Skin of body (tissue), 2 donors: Measurements from ENCODE around the gene ADGRG7. TPM values are rescaled to one million over a fixed set of nuclear protein-coding genes. Genes with fewer than 3 reads are reported as not detected.
"Not testable (repeated sequence)": the region's sequence is repeated elsewhere in the genome, so short reads cannot be mapped to it uniquely, and the experiment has no call there.

Experiments used
- DNase-seq: peaks from one replicate; lab custom pipeline; 2025; lab: John Stamatoyannopoulos, UW
- total RNA-seq: library from RNA; depleted of rRNA; stranded (reverse); fragments of >200 nt; gene quantifications from one replicate; pipeline ENCODE4 v1.2.3, GENCODE V29; 2014

ADGRG7 gene
- total RNA-seq, 1 donor from 2014 or later = 0.10 TPM

- no peak for DNase-seq
These were observed 37.8 kb downstream of the ADGRG7 start for GRCh38 chr3:100647171-100647570.

- no peak for DNase-seq
These were observed 38.3 kb downstream of the ADGRG7 start for GRCh38 chr3:100647657-100648056.

- peak; percentile 57 for DNase-seq
These were observed 41.5 kb downstream of the ADGRG7 start for GRCh38 chr3:100650651-100651619.

GRCh38 chr3:100653604-100654294 is 44.3 kb downstream of the ADGRG7 start:
- no peak for DNase-seq

- DNase-seq = no peak
These were observed 47.5 kb downstream of the ADGRG7 start for GRCh38 chr3:100656945-100657344.

- not testable (repeated sequence) for DNase-seq
These were observed 51.9 kb downstream of the ADGRG7 start for GRCh38 chr3:100661294-100661693.

GRCh38 chr3:100662113-100662823 is 52.9 kb downstream of the ADGRG7 start:
- DNase-seq = no peak

GRCh38 chr3:100665230-100665629 is 55.8 kb downstream of the ADGRG7 start:
- no peak for DNase-seq

- not testable (repeated sequence) for DNase-seq
These were observed 57.3 kb downstream of the ADGRG7 start for GRCh38 chr3:100666699-100667098.

- not testable (repeated sequence) for DNase-seq
These were observed 57.9 kb downstream of the ADGRG7 start for GRCh38 chr3:100667316-100667715.

- DNase-seq = not testable (repeated sequence)
These were observed 61.6 kb downstream of the ADGRG7 start for GRCh38 chr3:100670995-100671394.

GRCh38 chr3:100681496-100681895 is 72.1 kb downstream of the ADGRG7 start:
- no peak for DNase-seq

GRCh38 chr3:100682056-100682853 is 72.9 kb downstream of the ADGRG7 start:
- DNase-seq = no peak

GRCh38 chr3:100682854-100683760 is 73.7 kb downstream of the ADGRG7 start:
- no peak for DNase-seq

GRCh38 chr3:100693225-100693624 is 83.8 kb downstream of the ADGRG7 start:
- no peak for DNase-seq

GRCh38 chr3:100695696-100696095 is 86.3 kb downstream of the ADGRG7 start:
- no peak for DNase-seq

GRCh38 chr3:100696161-100696560 is 86.8 kb downstream of the ADGRG7 start:
- DNase-seq = no peak

GRCh38 chr3:100697172-100697571 is 87.8 kb downstream of the ADGRG7 start:
- no peak for DNase-seq

- no peak for DNase-seq
These were observed 88.4 kb downstream of the ADGRG7 start for GRCh38 chr3:100697723-100698285.
